IMR-90 (cell line): ENCODE results near the gene GPR75. TPM values are rescaled to one million over a fixed set of nuclear protein-coding genes. Genes with fewer than 3 reads are reported as not detected.
"Not testable (repeated sequence)": the region's sequence is repeated elsewhere in the genome, so short reads cannot be mapped to it uniquely, and the experiment has no call there.

Source experiments
- ATAC-seq: fragments of 200-7000 bp; cut with Tn5 transposase; 2 replicates; pipeline ENCODE4 v1.9.1; 2020; ENCODE audit warnings: low read depth, mild to moderate bottlenecking, moderate library complexity
- BruUV-seq: library from RNA; stranded (reverse); fragments of 400-500 nt; replicated peaks from 2 replicates; lab custom pipeline; 2021; lab: Mats Ljungman, UMichigan
- CTCF ChIA-PET: fragments of 300-600 bp; formaldehyde crosslinking; extraction: SDS; loops from one replicate; lab custom pipeline; 2021; ENCODE audit warnings: antibody characterized with exemption; lab: Yijun Ruan, JAX
- POLR2A ChIA-PET: fragments of 300-600 bp; sonication (Branson Sonifier 250); formaldehyde crosslinking; loops from one replicate; lab custom pipeline; 2022; ENCODE audit warnings: antibody characterized with exemption; ENCODE audit not compliant: unreplicated experiment; lab: Charles Lee
- DNase-seq: peaks from one replicate; pipeline ENCODE4 v3.0.0; 2013
- H2AFZ ChIP-seq: replicated peaks from 2 replicates; pipeline ENCODE3; 2013; ENCODE audit warnings: low read length, mild to moderate bottlenecking; ENCODE audit not compliant: poor library complexity
- H2AK5ac ChIP-seq: 2 replicates; pipeline ENCODE4 v1.6.1; 2013; ENCODE audit warnings: low read depth, low read length, inconsistent platforms
- H2AK9ac ChIP-seq: replicated peaks from 2 replicates; pipeline ENCODE3; 2013; ENCODE audit warnings: mild to moderate bottlenecking, low read depth, low read length, moderate library complexity; ENCODE audit not compliant: poor library complexity
- H2BK120ac ChIP-seq: 2 replicates; pipeline ENCODE4 v1.6.1; 2013; ENCODE audit warnings: low read depth, low read length, inconsistent platforms
- H2BK15ac ChIP-seq: 3 replicates; pipeline ENCODE4 v1.6.1; 2013; ENCODE audit warnings: low read depth, low read length, inconsistent platforms
- H2BK20ac ChIP-seq: 2 replicates; pipeline ENCODE4 v1.6.1; 2013; ENCODE audit warnings: low read depth, mild to moderate bottlenecking, inconsistent platforms, low read length, moderate library complexity
- H2BK5ac ChIP-seq: 2 replicates; pipeline ENCODE4 v1.6.1; 2013; ENCODE audit warnings: mild to moderate bottlenecking, low read depth, low read length, inconsistent platforms; ENCODE audit not compliant: poor library complexity, severe bottlenecking
- H3K14ac ChIP-seq: replicated peaks from 2 replicates; pipeline ENCODE4 v1.6.1; 2013; ENCODE audit warnings: low read depth, low read length, inconsistent platforms
- H3K18ac ChIP-seq: 2 replicates; pipeline ENCODE4 v1.6.1; 2013; ENCODE audit warnings: low read depth, low read length, control low read depth
- H3K23ac ChIP-seq: 2 replicates; pipeline ENCODE4 v1.6.1; 2013; ENCODE audit warnings: low read depth, low read length, inconsistent platforms
- H3K27ac ChIP-seq: 2 replicates; pipeline ENCODE4 v1.5.1; 2013; ENCODE audit warnings: mild to moderate bottlenecking, control low read depth, low read length; ENCODE audit not compliant: insufficient read depth
- H3K27me3 ChIP-seq: 2 replicates; pipeline ENCODE4 v1.6.1; 2013; ENCODE audit warnings: low read length; ENCODE audit not compliant: control insufficient read depth, insufficient read depth
- H3K36me3 ChIP-seq: 2 replicates; pipeline ENCODE4 v1.6.1; 2013; ENCODE audit warnings: low read length, mixed read lengths; ENCODE audit not compliant: control insufficient read depth, insufficient read depth
- H3K4ac ChIP-seq: 2 replicates; pipeline ENCODE4 v1.6.1; 2013; ENCODE audit warnings: low read depth, low read length, inconsistent platforms
- H3K4me1 ChIP-seq: 2 replicates; pipeline ENCODE4 v1.6.1; 2013; ENCODE audit warnings: low read length, mixed read lengths; ENCODE audit not compliant: control insufficient read depth, insufficient read depth
- H3K4me2 ChIP-seq: 2 replicates; pipeline ENCODE4 v1.6.1; 2013; ENCODE audit warnings: low read depth, mild to moderate bottlenecking, control low read depth, low read length, moderate library complexity
- H3K4me3 ChIP-seq: 2 replicates; pipeline ENCODE4 v1.5.1; 2013; ENCODE audit warnings: low read depth, mild to moderate bottlenecking, control low read depth, low read length, moderate library complexity; ENCODE audit not compliant: insufficient read depth
- H3K56ac ChIP-seq: 2 replicates; pipeline ENCODE4 v1.6.1; 2013; ENCODE audit warnings: low read length, inconsistent platforms; ENCODE audit not compliant: insufficient read depth; ENCODE audit errors: extremely low read depth
- H3K79me1 ChIP-seq, 2 experiments: 2 replicates each; pipeline ENCODE4 v1.6.1; 2013; ENCODE audit warnings: low read length in 2 of 2, inconsistent platforms in 1 of 2, low read depth in 1 of 2
- H3K9ac ChIP-seq: 2 replicates; pipeline ENCODE4 v1.6.1; 2013; ENCODE audit warnings: low read depth, low read length, control low read depth
- H3K9me1 ChIP-seq: 2 replicates; pipeline ENCODE4 v1.6.1; 2013; ENCODE audit warnings: low read length, inconsistent platforms; ENCODE audit not compliant: insufficient read depth
- H3K9me3 ChIP-seq: 2 replicates; pipeline ENCODE4 v1.6.1; 2013; ENCODE audit warnings: low read length; ENCODE audit not compliant: control insufficient read depth, insufficient read depth
- H4K20me1 ChIP-seq: 2 replicates; pipeline ENCODE4 v1.6.1; 2013; ENCODE audit warnings: low read length, inconsistent platforms; ENCODE audit not compliant: insufficient read depth
- H4K5ac ChIP-seq: 2 replicates; pipeline ENCODE4 v1.6.1; 2013; ENCODE audit warnings: mild to moderate bottlenecking, low read depth, low read length, control low read depth
- H4K8ac ChIP-seq, 2 experiments: 2 replicates each; pipeline ENCODE4 v1.6.1; 2013; ENCODE audit warnings: low read depth in 2 of 2, low read length in 2 of 2, control low read depth in 1 of 2, inconsistent platforms in 1 of 2
- H4K91ac ChIP-seq: 2 replicates; pipeline ENCODE4 v1.6.1; 2013; ENCODE audit warnings: low read depth, low read length, inconsistent platforms; ENCODE audit not compliant: insufficient read depth
- CEBPB ChIP-seq: IDR thresholded peaks from 2 replicates; pipeline ENCODE4 v1.6.1; 2012; ENCODE audit warnings: low read depth, low read length, improper control_type of control experiment
- WGBS, 2 experiments: methylation state at CpG; one replicate each; pipeline versions ENCODE4 v1.1.5 to v1.1.7; 2013; ENCODE audit warnings: missing lambda C conversion rate in 2 of 2; ENCODE audit not compliant: insufficient read length in 1 of 2; ENCODE audit errors: extremely low coverage in 2 of 2; 5-methylcytosine and 5-hydroxymethylcytosine counted together
- dilution Hi-C: fragments of 300-500 bp; cut with HindIII; formaldehyde crosslinking; loops from one replicate; pipeline ENCODE4 v1.14.3; 2018; ENCODE audit warnings: low sequenced_read_pairs; ENCODE audit not compliant: unreplicated experiment
- in situ Hi-C: fragments of 300-500 bp; cut with MboI; formaldehyde crosslinking; loops from 3 replicates; pipeline ENCODE4 v1.14.3; 2019; ENCODE audit warnings: low sequenced_read_pairs, inconsistent platforms, mixed read lengths
- intact Hi-C: fragments of 100-400 bp; cut with micrococcal nuclease; formaldehyde crosslinking; loops from 2 replicates; pipeline ENCODE4 v1.10.0; 2022
- polyA plus RNA-seq, 3 experiments: library from polyadenylated mRNA; depleted of rRNA; stranded (reverse); fragments of >200 nt; gene quantifications; 2 replicates each; pipeline ENCODE4 v1.2.3, GENCODE V29; 2012; ENCODE audit warnings: low replicate concordance in 1 of 3
- total RNA-seq: library from RNA; depleted of rRNA; stranded (reverse); fragments of >200 nt; gene quantifications from 2 replicates; pipeline ENCODE4 v1.2.3, GENCODE V29; 2012

The GPR75 gene
- total and polyA plus RNA-seq, 2 of the 4 experiments (the other 2 are of a cell fraction): 1.4 to 2.1 TPM

DNA sequence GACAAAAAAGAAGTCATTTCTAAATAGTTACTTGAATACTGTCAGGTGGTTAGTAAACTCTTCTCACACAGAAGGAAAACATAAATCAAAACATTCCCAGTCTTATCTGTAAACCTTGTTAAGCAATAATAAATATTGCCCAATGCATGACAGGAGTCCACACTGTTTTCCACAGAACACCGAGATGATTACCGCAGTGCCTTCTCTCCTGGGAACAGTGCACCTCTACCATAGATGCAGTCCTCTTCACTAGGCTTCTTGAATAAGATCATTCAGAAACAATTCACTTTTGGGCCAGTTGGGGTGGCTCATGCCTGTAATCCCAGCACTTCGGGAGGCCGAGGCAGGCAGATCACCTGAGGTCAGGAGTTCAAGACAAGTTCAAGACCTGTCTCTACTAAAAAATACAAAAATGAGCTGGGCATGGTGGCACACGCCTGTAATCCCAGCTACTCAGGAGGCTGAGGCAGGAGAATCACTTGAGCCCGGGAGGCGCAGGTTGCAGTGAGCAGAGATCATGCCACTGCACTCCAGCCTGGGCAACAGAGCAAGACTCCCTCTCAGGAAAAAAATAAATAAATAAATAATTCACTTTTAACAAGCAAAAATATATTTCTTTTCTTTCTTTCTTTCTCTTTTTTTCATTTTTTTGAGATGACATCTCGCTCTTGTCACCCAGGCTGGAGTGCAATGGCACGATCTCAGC lies 8.6 kb downstream of the GPR75 start:
- H2AK9ac ChIP-seq, H3K9me3 ChIP-seq, CTCF ChIA-PET, H3K18ac ChIP-seq, H3K27me3 ChIP-seq, H3K9ac ChIP-seq, H4K20me1 ChIP-seq, H3K4me3 ChIP-seq, H3K14ac ChIP-seq, H2AK5ac ChIP-seq, dilution Hi-C loops, H3K4me2 ChIP-seq, H2BK120ac ChIP-seq, H2BK20ac ChIP-seq, H4K5ac ChIP-seq, POLR2A ChIA-PET, H4K8ac ChIP-seq, H3K56ac ChIP-seq, H4K91ac ChIP-seq, BruUV-seq, H3K27ac ChIP-seq, H3K23ac ChIP-seq, H2AFZ ChIP-seq, H3K4ac ChIP-seq, in situ Hi-C loops, intact Hi-C loops, H3K4me1 ChIP-seq, H2BK5ac ChIP-seq, H3K36me3 ChIP-seq, H2BK15ac ChIP-seq: not testable (repeated sequence)
- ATAC-seq (0 out of 2 replicates have a peak, but pooled peaks have one; percentile 35), DNase-seq (peak; percentile 2)
- Histone ChIP-seq H3K79me1 (peaks cover 8 to 11% of the 10 kb centered on the region in 2 experiments), H3K9me1 (peaks cover 12% of the 10 kb centered on the region; the same call in 1 of the 2 replicates)
- 90% methylated on average over 3 of the region's 9 CpGs; no CpG with 5 or more reads in 1 of the 2 experiments for WGBS, 2 experiments
- TF ChIP-seq CEBPB: peak; percentile 67
